Activated CD4-positive, alpha-beta T cell treated with anti-CD3 and anti-CD28 coated beads, Interleukin-2, Interleukin-4, amounts not matched to agents 100 ng/mL and 50 ng/mL, durations not matched to agents 16 hours and 8 hours (primary cell): Measurements from ENCODE around the gene LRRC23.
"Not testable (repeated sequence)": the region's sequence is repeated elsewhere in the genome, so short reads cannot be mapped to it uniquely, and the experiment has no call there.

Experiments
- DNase-seq: peaks from one replicate; pipeline ENCODE4 v3.0.0-alpha.2; 2020; ENCODE audit warnings: low spot score

Gene LRRC23

DNA sequence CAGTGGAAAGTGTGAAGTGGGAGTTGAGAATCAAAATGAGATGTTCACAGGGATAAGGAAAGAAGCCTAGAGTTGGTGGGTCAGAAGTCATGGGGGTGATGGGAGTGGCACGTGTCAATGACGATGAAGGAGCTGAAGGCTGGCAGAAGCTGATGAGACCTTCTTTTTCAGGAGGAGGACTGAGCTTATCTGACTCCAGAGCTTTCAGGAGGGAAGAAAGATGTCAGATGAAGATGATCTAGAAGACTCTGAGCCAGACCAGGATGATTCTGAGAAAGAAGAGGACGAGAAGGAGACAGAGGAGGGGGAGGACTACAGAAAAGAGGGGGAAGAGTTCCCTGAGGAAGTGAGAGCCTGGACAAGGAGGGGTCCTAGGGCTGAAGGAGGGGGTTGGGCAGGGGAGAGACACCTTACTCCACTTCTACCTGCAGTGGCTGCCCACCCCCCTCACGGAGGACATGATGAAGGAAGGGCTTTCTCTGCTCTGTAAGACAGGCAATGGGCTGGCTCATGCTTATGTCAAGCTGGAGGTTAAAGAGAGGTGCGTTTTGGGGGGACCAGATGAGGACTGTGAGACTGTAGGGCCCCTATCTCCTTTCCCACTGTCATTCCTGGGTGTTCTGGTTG, 905 bp downstream of the LRRC23 start:
- DNase-seq: no peak

DNA sequence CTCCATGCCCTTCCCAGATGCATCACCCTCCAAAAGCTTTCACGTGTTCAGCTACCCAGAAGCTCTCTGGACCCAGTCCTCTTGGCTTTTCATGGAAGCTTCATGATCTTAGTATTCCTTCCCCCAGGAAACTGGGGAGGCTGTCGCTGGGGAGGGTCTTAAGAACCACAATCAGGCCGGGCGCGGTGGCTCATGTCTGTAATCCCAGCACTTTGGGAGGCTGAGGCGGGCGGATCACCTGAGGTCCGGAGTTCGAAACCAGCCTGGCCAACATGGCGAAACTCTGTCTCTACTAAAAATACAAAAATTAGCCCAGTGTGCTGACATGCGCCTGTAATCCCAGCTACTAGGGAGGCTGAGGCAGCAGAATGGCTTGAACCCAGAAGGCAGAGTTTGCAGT, 3.5 kb downstream of the LRRC23 start:
- not testable (repeated sequence) for DNase-seq

DNA sequence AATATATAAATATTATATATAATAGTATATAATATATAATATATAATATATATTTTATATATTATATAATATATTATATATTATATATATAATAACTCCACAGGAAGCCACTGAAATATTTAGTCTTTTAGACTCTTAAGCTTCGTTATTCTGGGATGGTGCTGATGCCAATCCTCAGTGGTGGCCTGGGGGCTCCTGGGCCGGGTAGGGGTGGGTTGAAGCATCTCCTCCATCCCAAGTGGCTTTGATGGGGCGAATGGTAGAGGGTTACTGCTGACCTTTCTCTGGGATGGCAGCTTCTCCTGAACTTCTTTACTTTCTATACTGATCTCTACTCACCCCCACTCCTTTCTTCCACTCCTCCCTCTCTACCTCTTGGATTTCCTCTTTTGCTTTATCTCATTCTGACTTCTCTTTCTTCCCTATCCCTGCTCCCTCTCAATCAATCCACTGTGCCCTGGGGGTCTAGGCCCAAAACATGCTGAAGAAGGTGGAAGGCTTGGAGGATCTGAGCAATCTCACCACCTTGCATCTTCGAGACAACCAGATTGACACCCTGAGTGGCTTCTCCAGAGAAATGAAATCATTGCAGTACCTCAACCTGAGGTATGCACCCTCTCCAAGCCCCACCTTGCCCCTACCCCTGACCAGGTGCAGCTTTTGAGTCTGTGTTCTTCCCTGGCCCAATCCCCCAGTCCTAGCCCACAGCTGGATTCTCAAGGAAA, 5.0 kb downstream of the LRRC23 start:
- DNase-seq: no peak

DNA sequence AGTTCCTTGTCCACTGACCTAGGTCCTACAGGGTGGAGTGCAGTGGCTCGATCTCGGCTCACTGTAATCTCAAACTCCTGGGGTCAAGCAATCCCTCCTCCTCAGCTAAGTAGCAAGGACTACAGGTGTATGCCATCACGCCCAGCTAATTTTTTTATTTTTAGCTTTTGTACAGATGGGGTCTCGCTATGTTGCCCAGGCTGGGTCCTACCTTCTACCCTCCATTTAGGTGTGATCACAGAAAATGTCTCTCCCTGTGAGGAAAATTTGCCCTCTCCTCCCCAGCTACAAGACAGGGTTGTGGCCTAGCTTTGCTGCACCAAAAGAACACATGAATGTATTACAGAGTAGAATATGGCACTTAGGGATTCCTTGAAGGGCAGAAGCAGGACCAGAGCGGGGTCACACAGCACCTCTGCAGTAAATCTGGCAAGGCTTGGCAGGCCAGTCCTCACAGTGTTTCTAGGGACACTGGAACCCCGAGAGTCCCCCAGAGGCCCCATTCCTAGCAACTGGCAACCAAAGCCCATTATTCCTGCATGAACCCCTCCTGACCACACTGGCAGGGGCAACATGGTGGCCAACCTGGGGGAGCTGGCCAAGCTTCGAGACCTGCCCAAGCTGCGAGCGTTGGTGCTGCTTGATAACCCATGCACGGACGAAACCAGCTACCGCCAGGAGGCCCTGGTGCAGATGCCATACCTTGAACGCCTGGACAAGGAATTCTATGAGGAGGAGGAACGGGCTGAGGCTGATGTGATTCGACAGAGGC, 7.7 kb downstream of the LRRC23 start:
- DNase-seq: no peak

DNA sequence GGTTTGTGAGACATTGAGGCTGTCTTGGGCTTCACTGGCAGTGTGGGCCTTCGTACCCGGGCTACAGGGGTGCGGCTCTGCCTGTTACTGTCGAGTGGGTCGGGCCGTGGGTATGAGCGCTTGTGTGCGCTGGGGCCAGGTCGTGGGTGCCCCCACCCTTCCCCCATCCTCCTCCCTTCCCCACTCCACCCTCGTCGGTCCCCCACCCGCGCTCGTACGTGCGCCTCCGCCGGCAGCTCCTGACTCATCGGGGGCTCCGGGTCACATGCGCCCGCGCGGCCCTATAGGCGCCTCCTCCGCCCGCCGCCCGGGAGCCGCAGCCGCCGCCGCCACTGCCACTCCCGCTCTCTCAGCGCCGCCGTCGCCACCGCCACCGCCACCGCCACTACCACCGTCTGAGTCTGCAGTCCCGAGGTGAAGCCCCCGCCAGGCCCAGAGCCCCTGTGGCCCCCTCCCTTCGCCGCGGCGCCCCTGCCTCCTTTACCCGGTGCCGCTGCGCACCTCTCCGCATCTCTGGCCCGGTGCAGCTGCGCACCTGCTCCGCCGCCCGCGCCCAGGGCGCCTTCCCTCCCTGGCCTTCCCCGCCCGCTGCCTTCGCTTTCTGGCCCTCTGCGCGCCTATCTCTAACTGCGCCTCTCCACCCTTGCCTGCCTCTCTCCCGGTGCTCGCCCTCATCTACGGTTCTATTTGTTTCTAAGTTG, 9.8 kb downstream of the LRRC23 start, which contains the start of gene ENO2:
Gene ENO2 (plus strand): TSS at position 335 of the 701 bp plus-strand sequence. CDS start 1,253 bp downstream, outside the sequence.
- peak; percentile 71 for DNase-seq

DNA sequence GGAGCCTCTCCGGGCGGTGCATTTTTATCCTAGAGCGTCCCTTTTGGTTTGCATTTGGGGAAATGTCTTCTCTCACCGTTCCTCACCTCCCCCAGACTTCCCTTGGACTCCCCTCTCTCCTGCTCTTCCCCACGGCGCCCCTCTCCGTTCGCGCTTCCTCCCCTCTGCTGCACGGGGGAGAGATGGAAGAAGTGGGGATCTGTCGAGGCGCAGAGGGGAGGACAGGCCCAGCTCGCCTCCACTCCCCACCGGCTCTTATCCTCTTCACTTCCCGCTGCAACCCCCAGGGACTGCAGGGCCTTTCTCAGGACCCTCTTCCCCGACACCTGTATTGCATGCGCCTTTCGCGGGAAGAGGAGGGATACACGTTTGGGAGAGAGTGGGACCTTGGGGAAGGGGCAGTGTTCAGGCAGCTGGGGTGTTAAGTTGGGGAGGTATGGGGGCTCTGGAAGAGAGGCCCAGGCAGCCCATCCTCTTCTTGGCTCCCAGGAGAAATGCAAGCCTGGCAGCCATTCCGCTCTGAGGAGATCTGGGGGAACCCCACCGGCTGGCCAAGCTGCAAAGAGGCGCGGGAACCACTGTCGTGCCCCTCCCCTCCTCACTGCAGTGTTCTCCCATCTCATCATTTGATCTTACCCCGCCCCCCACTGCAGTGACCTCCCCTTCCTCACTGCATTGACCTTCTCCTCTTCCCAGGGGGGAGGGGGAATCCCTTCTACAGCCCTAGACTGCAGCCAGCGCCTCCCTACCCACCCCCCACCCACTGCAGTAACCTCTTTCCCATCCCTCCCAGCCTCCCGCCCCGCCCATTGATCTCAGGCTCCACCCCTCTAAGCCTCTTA, 10.5 kb downstream of the LRRC23 start:
- no peak for DNase-seq

DNA sequence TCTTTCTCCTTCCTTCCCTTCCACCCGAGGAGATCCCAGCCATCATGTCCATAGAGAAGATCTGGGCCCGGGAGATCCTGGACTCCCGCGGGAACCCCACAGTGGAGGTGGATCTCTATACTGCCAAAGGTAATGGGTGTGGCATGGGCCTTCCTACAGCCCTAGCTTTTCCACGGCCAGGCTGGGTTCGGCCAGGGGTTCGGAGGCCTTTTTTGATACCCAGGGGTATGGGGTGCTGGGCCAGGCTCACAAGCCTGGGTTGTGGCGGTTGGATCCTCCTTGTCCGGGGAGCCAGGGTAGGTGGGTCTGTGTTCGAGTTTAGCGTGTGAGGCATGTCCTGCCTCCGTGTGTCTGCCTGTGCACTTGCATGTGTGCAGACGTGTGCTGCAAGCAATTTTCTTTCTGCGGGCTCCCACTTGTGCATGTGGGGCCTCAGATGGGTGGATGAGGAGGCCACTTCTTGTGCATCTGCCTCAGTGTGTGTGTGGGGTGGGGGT, 11.2 kb downstream of the LRRC23 start:
- no peak for DNase-seq

DNA sequence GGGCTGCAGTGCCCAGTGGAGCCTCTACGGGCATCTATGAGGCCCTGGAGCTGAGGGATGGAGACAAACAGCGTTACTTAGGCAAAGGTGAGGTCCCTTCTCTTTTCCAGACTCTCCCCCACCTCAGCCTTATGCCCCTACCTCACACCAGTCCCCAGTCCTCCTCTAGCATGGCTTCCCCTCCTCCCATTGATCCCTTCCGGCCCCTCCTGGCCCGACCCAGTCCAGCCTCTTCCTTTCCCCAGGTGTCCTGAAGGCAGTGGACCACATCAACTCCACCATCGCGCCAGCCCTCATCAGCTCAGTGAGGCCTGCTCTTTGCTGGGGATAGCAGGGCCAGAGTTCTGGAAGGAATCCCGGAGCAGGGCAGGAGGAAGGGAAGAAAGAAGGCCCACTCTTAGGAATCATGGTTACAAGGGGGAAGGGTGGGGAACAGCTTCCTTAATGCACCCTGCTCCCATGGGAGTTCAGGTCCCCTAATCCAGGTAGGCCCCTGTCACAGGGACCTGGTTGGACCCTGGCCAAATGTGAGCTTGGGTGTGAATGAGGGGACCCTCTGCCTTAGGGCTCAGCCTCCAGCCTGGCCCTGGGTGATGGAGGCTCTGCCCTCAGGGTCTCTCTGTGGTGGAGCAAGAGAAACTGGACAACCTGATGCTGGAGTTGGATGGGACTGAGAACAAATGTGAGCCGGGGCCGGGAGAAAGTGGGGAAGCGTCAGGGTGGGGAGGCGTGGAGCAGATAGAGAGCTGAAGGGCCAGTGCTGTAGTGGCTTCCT, 12.0 kb downstream of the LRRC23 start:
- DNase-seq: no peak

DNA sequence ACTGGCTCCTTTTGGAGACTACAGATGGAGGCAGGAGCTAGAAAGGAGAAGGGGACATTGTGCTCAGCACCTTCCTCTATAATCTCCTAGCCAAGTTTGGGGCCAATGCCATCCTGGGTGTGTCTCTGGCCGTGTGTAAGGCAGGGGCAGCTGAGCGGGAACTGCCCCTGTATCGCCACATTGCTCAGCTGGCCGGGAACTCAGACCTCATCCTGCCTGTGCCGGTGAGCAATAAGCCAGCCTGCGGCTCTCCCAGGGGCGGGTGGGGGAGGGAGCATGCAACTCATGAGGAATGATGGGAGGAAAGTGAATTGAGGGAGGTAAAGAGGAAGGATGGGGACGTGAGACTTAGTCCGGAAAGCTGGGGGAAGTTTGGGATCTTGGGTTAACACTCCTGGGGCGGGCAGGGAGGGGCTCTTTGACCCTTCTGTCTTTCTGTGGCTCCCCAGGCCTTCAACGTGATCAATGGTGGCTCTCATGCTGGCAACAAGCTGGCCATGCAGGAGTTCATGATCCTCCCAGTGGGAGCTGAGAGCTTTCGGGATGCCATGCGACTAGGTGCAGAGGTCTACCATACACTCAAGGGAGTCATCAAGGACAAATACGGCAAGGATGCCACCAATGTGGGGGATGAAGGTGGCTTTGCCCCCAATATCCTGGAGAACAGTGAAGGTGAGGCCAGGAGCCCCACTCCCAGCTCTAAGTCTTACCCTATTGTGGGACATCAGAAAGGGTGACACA, 13.0 kb downstream of the LRRC23 start:
- no peak for DNase-seq

DNA sequence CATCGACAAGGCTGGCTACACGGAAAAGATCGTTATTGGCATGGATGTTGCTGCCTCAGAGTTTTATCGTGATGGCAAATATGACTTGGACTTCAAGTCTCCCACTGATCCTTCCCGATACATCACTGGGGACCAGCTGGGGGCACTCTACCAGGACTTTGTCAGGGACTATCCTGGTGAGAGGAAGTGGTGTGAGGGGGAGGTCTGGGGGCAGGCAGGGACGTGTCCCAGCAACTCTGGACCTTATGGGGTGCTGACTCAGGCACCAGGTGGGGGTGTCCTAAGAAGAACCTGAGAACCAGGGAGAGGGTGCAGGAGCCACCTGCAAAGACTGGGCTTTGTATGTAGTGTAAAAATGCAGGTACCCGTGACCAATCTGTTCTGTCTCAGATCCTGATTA, 15.0 kb downstream of the LRRC23 start:
- DNase-seq: no peak

DNA sequence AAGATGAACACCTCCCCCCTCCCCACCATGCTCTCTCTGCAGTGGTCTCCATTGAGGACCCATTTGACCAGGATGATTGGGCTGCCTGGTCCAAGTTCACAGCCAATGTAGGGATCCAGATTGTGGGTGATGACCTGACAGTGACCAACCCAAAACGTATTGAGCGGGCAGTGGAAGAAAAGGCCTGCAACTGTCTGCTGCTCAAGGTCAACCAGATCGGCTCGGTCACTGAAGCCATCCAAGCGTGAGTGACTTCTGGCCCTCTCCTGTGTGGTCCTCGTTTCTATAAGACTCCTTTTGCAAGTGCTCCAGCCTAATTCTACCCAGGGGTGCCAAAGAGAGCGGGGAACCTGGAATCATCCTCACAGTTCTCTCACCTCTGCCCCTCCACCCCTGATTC, 16.9 kb downstream of the LRRC23 start:
- DNase-seq: no peak

DNA sequence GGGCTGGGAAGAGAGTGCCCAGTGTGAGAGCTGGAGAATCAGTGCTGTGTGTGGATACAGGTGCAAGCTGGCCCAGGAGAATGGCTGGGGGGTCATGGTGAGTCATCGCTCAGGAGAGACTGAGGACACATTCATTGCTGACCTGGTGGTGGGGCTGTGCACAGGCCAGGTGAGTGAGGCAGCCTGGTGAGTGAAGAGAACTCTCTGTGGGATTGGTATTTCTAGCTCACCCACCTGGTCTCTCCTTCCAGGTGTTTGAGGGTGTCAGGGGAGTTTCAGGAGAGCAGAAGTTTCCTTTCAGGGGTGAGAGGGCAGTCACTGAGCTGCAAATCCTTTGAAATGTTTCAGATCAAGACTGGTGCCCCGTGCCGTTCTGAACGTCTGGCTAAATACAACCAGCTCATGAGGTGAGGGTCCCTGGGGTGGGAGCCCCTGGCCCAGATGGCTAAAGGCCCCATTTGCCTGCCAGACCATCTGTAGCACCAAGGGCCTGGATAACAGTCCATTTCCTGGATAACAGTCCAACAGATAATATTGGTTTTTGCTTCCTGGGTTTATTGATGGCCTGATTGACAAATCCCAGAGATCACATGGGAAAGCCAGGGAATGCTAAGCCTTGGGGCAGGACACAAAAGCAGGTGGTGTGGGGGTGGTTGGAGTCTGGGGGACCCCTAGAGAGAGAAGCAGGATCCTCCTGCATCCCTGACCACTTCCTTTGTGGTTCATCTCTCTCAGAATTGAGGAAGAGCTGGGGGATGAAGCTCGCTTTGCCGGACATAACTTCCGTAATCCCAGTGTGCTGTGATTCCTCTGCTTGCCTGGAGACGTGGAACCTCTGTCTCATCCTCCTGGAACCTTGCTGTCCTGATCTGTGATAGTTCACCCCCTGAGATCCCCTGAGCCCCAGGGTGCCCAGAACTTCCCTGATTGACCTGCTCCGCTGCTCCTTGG, 17.6 kb downstream of the LRRC23 start:
- DNase-seq: no peak

DNA sequence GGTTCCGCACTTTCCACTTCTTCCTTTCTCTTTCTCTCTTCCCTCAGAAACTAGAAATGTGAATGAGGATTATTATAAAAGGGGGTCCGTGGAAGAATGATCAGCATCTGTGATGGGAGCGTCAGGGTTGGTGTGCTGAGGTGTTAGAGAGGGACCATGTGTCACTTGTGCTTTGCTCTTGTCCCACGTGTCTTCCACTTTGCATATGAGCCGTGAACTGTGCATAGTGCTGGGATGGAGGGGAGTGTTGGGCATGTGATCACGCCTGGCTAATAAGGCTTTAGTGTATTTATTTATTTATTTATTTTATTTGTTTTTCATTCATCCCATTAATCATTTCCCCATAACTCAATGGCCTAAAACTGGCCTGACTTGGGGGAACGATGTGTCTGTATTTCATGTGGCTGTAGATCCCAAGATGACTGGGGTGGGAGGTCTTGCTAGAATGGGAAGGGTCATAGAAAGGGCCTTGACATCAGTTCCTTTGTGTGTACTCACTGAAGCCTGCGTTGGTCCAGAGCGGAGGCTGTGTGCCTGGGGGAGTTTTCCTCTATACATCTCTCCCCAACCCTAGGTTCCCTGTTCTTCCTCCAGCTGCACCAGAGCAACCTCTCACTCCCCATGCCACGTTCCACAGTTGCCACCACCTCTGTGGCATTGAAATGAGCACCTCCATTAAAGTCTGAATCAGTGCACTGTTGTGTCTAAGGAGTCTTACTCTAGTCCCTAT, 18.5 kb downstream of the LRRC23 start:
- no peak for DNase-seq

DNA sequence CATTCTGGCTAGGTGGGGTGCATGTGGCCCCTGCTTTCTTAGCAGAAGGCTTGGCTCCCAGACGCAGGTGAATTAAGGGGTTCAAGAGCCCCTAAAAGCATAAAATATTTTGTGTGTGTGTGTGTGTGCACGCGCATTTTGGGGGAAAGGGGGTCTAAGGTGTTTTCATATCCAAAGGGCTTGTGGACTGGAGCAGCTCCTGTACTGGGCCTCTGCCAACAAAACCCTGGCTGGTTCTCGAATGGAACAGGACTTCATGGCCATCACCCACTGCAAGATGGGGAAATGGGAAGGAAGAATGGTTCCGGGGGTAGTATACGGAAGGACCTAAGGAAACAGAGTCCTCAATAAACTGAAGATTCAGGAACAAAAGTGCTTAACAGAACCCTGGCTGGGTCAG, 19.2 kb downstream of the LRRC23 start:
- no peak for DNase-seq

DNA sequence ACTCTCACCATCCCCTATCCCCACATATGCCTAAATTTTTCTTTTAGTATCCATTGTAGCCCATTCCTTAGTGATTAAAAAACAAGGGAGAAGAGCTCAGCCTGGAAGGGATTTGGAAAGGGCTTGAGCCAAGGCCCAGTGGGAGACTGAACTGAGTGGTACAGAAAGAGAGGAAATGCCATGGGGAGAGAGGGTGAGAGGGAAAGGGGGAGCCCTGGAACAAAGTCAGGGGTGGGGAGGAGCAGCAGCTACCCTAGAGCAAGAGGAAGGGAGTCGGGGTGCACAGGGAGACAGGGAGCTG, 20.6 kb downstream of the LRRC23 start:
- no peak for DNase-seq

DNA sequence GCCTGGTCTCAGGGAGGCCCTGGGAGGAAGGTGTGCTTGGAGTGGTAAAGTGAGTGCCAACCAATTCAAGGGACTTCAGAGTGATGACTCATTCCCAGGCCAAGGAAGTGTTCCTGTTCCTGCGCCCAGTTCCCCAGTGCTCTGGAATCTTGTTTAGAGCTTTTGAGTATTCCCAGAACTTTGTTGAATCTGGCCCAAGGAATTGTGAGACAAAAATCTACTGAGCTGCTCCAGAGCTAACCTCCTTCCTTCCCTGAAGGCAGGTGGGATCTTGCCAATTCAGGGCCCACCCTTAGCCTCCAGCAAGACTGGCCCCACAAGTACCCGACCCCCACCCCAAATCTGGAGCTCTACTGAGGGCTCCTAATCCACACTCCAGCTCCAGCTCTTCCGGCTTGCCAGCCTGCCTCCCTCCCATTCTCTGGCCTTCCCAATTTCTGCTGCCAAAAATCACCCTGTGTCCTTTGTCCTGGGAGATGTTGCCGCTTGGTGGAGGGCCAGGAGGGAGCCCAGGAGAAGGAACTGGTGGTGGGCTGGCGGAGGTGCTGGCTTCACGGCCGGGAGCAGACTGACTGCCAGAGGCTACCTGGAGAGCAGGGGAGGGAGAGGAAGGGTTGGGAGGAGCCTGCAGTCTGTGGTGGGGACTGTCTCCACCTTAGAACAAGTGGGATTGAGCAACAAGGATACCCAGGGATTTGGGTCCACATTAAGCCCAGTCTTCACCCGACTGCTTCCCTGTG, 21.1 kb downstream of the LRRC23 start:
- DNase-seq: no peak

DNA sequence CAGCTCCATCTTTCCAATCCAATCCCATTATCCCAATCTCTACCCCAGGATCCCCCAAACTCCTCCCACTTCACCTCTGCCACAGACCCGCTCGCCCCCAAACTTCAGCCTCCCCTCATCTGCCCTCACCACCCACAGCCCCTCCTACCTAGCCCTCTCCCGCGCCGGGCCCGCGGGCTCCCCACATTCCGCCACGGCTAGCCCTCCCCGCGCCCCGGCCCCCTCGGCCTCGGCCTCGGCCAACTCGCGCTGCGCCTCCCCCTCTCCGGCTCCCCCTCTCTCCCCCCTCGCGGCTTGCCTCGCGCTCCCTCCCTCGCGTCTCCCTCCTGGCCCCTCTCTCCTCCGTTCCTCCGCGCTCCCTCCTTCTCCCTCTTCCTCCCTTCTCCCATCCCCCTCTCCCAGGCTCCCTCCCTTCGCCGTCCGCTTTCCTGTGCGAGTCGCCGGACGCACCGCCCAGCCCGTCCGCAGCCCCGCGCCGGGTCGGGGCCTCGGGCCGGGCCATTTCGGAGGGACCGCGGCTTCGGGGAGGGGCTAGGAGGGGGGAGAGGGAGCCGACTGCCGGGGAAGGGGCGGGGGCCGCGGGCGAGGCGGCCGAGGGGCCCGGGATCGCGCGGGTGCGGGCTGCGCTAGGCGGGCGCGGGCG, 22.9 kb downstream of the LRRC23 start, which contains the start of gene ATN1:
Gene ATN1 (plus strand): TSS at position 581 of the 643 bp plus-strand sequence. CDS start 6,043 bp downstream, outside the sequence.
- DNase-seq: no peak
